Ishikawa (cell line): Measurements from ENCODE around the gene PDZRN3.

ENCODE experiments used
- CEBPB ChIP-seq: IDR thresholded peaks from 2 replicates; pipeline ENCODE4 v1.6.1; 2012
- CREB1 ChIP-seq: IDR thresholded peaks from 2 replicates; pipeline ENCODE4 v1.6.1; 2012; ENCODE audit warnings: low read depth
- EGR1 ChIP-seq: IDR thresholded peaks from 2 replicates; pipeline ENCODE4 v1.6.1; 2012
- EP300 ChIP-seq: IDR thresholded peaks from 2 replicates; pipeline ENCODE4 v1.6.1; 2012; ENCODE audit warnings: borderline replicate concordance
- FOXM1 ChIP-seq: IDR thresholded peaks from 2 replicates; pipeline ENCODE4 v1.6.1; 2012; ENCODE audit warnings: low read depth, borderline replicate concordance
- NFIC ChIP-seq: IDR thresholded peaks from 2 replicates; pipeline ENCODE4 v1.6.1; 2012
- RAD21 ChIP-seq: IDR thresholded peaks from 2 replicates; pipeline ENCODE4 v1.6.1; 2012; ENCODE audit warnings: low read depth
- TAF1 ChIP-seq: IDR thresholded peaks from 2 replicates; pipeline ENCODE4 v1.6.1; 2012; ENCODE audit warnings: low read depth, mild to moderate bottlenecking
- TCF12 ChIP-seq: IDR thresholded peaks from 2 replicates; pipeline ENCODE4 v1.6.1; 2012; ENCODE audit warnings: low read depth
- TEAD4 ChIP-seq: IDR thresholded peaks from 2 replicates; pipeline ENCODE4 v1.6.1; 2012
- YY1 ChIP-seq: IDR thresholded peaks from 2 replicates; pipeline ENCODE4 v1.6.1; 2012; ENCODE audit warnings: low read depth
- ZBTB7A ChIP-seq: IDR thresholded peaks from 2 replicates; pipeline ENCODE4 v1.6.1; 2012; ENCODE audit warnings: low read depth
- TF ChIP-seq, protein P1 (sequence below): IDR thresholded peaks from 2 replicates; pipeline ENCODE4 v1.6.1; 2012
- TF ChIP-seq, protein P2 (sequence below): IDR thresholded peaks from 2 replicates; pipeline ENCODE4 v1.6.1; 2012
- TF ChIP-seq, protein P3 (sequence below): IDR thresholded peaks from 2 replicates; pipeline ENCODE4 v1.6.1; 2012; ENCODE audit warnings: low read depth, mild to moderate bottlenecking

Gene PDZRN3

DNA sequence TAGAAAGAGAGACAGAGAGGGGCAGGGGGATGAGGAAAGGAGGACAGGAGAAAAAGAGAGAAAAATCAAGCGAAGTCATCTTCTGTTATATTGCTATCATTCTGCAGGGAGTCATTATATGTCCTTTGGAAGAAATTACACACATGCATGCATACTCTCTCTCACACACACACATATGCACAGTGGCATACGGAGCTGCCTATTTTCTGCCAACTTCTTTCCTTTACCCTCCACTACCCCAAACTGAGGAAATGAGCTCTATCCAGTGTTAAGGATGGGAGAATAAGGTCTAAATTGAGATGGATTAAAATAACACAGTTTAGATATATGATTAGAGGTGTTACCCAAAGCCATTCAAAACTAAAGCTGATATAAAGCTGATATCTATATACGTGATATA is 48.8 kb downstream of the PDZRN3 start:
- TF ChIP-seq TCF12 = no peak
- TF ChIP-seq NFIC = no peak
- TF ChIP-seq CEBPB = no peak
- TF ChIP-seq FOXM1 = no peak
- no peak for TF ChIP-seq RAD21
- TF ChIP-seq TAF1 = no peak
- no peak for TF ChIP-seq CREB1
- TF ChIP-seq, protein P1, sequence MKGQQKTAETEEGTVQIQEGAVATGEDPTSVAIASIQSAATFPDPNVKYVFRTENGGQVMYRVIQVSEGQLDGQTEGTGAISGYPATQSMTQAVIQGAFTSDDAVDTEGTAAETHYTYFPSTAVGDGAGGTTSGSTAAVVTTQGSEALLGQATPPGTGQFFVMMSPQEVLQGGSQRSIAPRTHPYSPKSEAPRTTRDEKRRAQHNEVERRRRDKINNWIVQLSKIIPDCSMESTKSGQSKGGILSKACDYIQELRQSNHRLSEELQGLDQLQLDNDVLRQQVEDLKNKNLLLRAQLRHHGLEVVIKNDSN = no peak
- TF ChIP-seq EP300 = no peak
- TF ChIP-seq ZBTB7A = no peak
- TF ChIP-seq, protein P2, sequence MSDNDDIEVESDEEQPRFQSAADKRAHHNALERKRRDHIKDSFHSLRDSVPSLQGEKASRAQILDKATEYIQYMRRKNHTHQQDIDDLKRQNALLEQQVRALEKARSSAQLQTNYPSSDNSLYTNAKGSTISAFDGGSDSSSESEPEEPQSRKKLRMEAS = no peak
- TF ChIP-seq EGR1 = no peak
- TF ChIP-seq, protein P3, sequence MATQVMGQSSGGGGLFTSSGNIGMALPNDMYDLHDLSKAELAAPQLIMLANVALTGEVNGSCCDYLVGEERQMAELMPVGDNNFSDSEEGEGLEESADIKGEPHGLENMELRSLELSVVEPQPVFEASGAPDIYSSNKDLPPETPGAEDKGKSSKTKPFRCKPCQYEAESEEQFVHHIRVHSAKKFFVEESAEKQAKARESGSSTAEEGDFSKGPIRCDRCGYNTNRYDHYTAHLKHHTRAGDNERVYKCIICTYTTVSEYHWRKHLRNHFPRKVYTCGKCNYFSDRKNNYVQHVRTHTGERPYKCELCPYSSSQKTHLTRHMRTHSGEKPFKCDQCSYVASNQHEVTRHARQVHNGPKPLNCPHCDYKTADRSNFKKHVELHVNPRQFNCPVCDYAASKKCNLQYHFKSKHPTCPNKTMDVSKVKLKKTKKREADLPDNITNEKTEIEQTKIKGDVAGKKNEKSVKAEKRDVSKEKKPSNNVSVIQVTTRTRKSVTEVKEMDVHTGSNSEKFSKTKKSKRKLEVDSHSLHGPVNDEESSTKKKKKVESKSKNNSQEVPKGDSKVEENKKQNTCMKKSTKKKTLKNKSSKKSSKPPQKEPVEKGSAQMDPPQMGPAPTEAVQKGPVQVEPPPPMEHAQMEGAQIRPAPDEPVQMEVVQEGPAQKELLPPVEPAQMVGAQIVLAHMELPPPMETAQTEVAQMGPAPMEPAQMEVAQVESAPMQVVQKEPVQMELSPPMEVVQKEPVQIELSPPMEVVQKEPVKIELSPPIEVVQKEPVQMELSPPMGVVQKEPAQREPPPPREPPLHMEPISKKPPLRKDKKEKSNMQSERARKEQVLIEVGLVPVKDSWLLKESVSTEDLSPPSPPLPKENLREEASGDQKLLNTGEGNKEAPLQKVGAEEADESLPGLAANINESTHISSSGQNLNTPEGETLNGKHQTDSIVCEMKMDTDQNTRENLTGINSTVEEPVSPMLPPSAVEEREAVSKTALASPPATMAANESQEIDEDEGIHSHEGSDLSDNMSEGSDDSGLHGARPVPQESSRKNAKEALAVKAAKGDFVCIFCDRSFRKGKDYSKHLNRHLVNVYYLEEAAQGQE = no peak
- TF ChIP-seq TEAD4 = no peak
- TF ChIP-seq YY1 = no peak

DNA sequence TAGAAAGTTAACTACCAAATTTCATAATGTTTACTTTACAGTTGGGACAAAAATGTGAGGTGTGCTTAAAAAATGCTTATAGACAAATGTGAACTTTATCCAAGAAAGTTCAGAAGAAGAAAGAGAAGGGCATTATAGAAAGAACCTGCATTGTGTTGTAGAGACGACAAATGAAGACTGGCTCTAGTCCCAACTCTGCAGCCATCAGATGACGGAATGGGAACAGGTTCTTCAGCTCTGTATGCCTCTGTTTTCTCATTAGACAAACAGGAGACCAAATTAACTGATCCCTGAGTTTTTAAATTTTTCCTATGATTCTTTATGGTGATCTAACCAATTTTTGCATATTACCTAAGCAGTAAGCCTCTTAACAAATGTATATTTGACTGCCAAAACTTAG is 49.2 kb downstream of the PDZRN3 start:
- no peak for TF ChIP-seq EGR1
- no peak for TF ChIP-seq RAD21
- no peak for TF ChIP-seq ZBTB7A
- TF ChIP-seq FOXM1 = no peak
- no peak for TF ChIP-seq EP300
- TF ChIP-seq, protein P1 = no peak
- TF ChIP-seq, protein P2 = no peak
- no peak for TF ChIP-seq TAF1
- no peak for TF ChIP-seq CREB1
- TF ChIP-seq TEAD4 = no peak
- no peak for TF ChIP-seq TCF12
- TF ChIP-seq, protein P3 = no peak

DNA sequence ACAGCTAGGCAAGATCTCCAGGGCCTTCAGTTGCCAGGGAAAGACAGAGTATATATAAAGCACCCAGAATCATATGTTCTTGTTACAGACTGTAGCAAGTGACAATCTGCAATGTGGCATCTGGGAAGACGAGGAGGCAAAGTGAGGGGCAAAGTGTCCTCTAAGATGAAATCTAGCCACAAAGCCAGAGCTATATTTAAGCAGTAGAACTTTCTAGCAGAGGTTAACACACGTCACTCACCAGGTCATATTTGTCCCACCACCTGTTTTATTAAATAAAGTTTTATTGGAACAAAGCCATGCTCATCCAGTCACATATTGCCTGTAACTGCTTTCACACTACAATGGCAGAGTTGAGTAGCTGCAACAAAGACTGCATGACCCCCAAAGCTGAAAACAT is 51.5 kb downstream of the PDZRN3 start:
- TF ChIP-seq, protein P3 = no peak
- TF ChIP-seq NFIC (no peak), TAF1 (no peak), TEAD4 (no peak), YY1 (no peak), CEBPB (no peak)
- TF ChIP-seq, protein P1 = no peak
- TF ChIP-seq, protein P2 = no peak

DNA sequence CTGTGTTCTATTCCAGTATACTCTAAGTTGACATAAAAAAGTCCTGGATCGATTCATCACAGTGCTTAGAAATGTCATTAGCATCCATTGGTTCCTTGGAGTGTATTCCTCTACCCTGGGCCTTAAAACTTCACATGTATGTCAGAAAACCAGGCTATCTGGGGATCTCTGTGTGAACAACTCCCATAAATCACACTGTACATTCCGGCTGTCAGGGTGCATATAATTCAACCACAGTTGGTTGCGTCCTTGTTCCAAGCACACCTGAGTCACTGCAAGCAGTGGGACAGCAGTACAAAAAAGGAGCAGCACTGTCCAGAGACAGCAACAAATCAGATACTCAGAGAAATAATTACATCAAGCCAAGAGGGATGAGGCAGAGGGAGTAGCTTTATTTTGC is 52.4 kb downstream of the PDZRN3 start:
- TF ChIP-seq, protein P2 = no peak
- TF ChIP-seq TAF1 = no peak
- no peak for TF ChIP-seq TCF12
- TF ChIP-seq ZBTB7A = no peak
- TF ChIP-seq TEAD4 = peak; percentile 91
- no peak for TF ChIP-seq CREB1
